Gastroesophageal sphincter (tissue), 3 donors: ENCODE measurements around the gene TOP3A.

ENCODE experiments used
- CTCF ChIP-seq, 4 experiments: fragments of 200-600 bp in 2 of 4; fragments of 450-650 bp in 2 of 4; sonication (generic) in 1 of 4; IDR thresholded peaks; one replicate each; pipeline ENCODE4 v1.5.1; 2017 to 2019; ENCODE audit warnings: antibody characterized with exemption in 4 of 4, mild to moderate bottlenecking in 2 of 4, moderate library complexity in 2 of 4
- EP300 ChIP-seq: sonication (generic); formaldehyde crosslinking; IDR thresholded peaks from one replicate; pipeline ENCODE4 v1.6.1; 2017; ENCODE audit warnings: antibody characterized with exemption, mild to moderate bottlenecking
- POLR2A ChIP-seq, 2 donors: fragments of 450-650 bp; IDR thresholded peaks; one replicate each; pipeline ENCODE4 v1.6.1; 2017; ENCODE audit warnings: antibody characterized with exemption in 2 of 2, mild to moderate bottlenecking in 2 of 2, moderate library complexity in 1 of 2
- POLR2AphosphoS5 ChIP-seq: sonication (generic); formaldehyde crosslinking; IDR thresholded peaks from one replicate; pipeline ENCODE4 v1.6.1; 2017; ENCODE audit warnings: antibody characterized with exemption

- TF ChIP-seq EP300 (no peak), CTCF (IDR thresholded peaks at IDR 0.05) (no peak), POLR2AphosphoS5 (no peak), POLR2A (IDR thresholded peaks at IDR 0.05) (no peak)
Observed at GRCh38 chr17:18324140-18325050, 9.6 kb upstream of the TOP3A start.
